ENCODE measurements around the gene LIN28B. TPM values are rescaled to one million over a fixed set of nuclear protein-coding genes. Genes with fewer than 3 reads are reported as not detected.

The LIN28B gene
- total and polyA plus RNA-seq, 4 donors: 2.8 TPM; not detected in 3

DNA sequence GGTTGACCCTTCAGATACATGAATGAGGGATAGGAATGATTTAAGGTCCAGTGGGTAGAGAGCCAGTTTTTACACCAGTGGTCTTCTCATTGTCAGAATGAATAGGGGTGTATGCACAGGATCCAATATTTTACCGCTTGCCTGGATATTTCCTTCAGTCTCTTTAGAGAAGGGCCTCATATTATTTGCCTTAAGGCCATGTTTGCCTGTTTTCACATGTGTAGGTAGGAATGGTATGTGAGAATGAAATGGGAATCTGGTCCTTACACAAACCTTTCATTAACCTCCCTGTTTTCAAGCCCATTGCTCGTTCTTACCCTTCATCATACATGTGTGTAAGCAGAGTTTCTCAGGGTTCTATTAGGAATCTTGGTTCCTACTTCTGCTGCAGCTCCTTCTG is 62.4 kb downstream of the LIN28B start:
- Histone ChIP-seq H3K4me3 (ENCODE audit: low read depth in 1 of 3, low read length in 3 of 3) (no peak overlapping the region), H3K9me3 (ENCODE audit: control insufficient read depth in 4 of 4, low read length in 3 of 4) (no peaks in the 10 kb centered on the region), H3K36me3 (ENCODE audit: control insufficient read depth in 4 of 4, insufficient read depth in 3 of 4, low read depth in 1 of 4, low read length in 3 of 4) (no peaks in the 10 kb centered on the region), H3K9ac (ENCODE audit: low read depth in 1 of 2, low read length in 2 of 2) (no peak overlapping the region), H3K27me3 (ENCODE audit: control insufficient read depth in 4 of 4, insufficient read depth in 4 of 4, low read length in 3 of 4) (no peaks in the 10 kb centered on the region), H3K4me1 (ENCODE audit: control insufficient read depth in 4 of 4, insufficient read depth in 4 of 4, low read length in 3 of 4) (no peaks in the 10 kb centered on the region), H3K27ac (ENCODE audit: low read depth in 1 of 2, low read length in 2 of 2) (no peak overlapping the region)
- WGBS: 78% methylated on average over 2 of the region's 2 CpGs
- no peak for DNase-seq (ENCODE audit: low spot score)
- TF ChIP-seq HNF4G (IDR thresholded peaks at IDR 0.05) (no peak), JUND (IDR thresholded peaks at IDR 0.05) (no peak), SP1 (IDR thresholded peaks at IDR 0.05) (no peak), NR2F2 (IDR thresholded peaks at IDR 0.05) (no peak), GABPA (IDR thresholded peaks at IDR 0.05 in 1 of 2, conservative IDR thresholded peaks at IDR 0.05 in 1 of 2) (no peak), HNF4A (conservative IDR thresholded peaks at IDR 0.05) (no peak), RXRA (IDR thresholded peaks at IDR 0.05) (no peak), TAF1 (conservative IDR thresholded peaks at IDR 0.05) (no peak), RAD21 (IDR thresholded peaks at IDR 0.05) (no peak)
- TF ChIP-seq, protein P1, sequence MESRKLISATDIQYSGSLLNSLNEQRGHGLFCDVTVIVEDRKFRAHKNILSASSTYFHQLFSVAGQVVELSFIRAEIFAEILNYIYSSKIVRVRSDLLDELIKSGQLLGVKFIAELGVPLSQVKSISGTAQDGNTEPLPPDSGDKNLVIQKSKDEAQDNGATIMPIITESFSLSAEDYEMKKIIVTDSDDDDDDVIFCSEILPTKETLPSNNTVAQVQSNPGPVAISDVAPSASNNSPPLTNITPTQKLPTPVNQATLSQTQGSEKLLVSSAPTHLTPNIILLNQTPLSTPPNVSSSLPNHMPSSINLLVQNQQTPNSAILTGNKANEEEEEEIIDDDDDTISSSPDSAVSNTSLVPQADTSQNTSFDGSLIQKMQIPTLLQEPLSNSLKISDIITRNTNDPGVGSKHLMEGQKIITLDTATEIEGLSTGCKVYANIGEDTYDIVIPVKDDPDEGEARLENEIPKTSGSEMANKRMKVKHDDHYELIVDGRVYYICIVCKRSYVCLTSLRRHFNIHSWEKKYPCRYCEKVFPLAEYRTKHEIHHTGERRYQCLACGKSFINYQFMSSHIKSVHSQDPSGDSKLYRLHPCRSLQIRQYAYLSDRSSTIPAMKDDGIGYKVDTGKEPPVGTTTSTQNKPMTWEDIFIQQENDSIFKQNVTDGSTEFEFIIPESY (IDR thresholded peaks at IDR 0.05): no peak
- TF ChIP-seq, protein P2, sequence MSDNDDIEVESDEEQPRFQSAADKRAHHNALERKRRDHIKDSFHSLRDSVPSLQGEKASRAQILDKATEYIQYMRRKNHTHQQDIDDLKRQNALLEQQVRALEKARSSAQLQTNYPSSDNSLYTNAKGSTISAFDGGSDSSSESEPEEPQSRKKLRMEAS (IDR thresholded peaks at IDR 0.05): no peak
- TF ChIP-seq, protein P3, sequence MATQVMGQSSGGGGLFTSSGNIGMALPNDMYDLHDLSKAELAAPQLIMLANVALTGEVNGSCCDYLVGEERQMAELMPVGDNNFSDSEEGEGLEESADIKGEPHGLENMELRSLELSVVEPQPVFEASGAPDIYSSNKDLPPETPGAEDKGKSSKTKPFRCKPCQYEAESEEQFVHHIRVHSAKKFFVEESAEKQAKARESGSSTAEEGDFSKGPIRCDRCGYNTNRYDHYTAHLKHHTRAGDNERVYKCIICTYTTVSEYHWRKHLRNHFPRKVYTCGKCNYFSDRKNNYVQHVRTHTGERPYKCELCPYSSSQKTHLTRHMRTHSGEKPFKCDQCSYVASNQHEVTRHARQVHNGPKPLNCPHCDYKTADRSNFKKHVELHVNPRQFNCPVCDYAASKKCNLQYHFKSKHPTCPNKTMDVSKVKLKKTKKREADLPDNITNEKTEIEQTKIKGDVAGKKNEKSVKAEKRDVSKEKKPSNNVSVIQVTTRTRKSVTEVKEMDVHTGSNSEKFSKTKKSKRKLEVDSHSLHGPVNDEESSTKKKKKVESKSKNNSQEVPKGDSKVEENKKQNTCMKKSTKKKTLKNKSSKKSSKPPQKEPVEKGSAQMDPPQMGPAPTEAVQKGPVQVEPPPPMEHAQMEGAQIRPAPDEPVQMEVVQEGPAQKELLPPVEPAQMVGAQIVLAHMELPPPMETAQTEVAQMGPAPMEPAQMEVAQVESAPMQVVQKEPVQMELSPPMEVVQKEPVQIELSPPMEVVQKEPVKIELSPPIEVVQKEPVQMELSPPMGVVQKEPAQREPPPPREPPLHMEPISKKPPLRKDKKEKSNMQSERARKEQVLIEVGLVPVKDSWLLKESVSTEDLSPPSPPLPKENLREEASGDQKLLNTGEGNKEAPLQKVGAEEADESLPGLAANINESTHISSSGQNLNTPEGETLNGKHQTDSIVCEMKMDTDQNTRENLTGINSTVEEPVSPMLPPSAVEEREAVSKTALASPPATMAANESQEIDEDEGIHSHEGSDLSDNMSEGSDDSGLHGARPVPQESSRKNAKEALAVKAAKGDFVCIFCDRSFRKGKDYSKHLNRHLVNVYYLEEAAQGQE (IDR thresholded peaks at IDR 0.05): no peak
- TF ChIP-seq, protein P4, sequence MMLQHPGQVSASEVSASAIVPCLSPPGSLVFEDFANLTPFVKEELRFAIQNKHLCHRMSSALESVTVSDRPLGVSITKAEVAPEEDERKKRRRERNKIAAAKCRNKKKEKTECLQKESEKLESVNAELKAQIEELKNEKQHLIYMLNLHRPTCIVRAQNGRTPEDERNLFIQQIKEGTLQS (IDR thresholded peaks at IDR 0.05): no peak

DNA sequence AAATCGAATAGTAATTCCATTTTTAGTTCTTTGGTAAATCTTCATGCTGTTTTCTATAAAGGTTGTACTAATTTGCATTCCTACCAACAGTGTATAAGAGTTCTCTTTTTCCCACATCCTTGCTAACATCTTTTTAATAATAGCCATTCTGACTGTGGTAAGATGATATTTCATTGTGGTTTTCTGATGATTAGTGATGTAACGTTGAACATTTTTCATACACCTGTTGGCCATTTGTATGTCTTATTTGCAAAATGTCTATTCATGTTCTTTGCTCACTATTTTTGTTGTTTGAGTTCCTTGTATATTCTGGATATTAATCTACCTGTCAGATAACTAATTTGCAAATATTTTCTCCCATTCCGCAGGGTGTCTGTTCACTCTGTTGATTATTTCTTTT is 64.5 kb downstream of the LIN28B start:
- DNase-seq (ENCODE audit: low spot score): no peak
- WGBS: 75% methylated on average over 3 of the region's 3 CpGs

More for the DNA sequence above, 64.5 kb downstream of the LIN28B start:
- Histone ChIP-seq H3K4me1 (ENCODE audit: control insufficient read depth in 4 of 4, insufficient read depth in 4 of 4, low read length in 3 of 4) (no peaks in the 10 kb centered on the region), H3K27ac (ENCODE audit: low read depth in 1 of 2, low read length in 2 of 2) (no peak overlapping the region), H3K4me3 (ENCODE audit: low read depth in 1 of 3, low read length in 3 of 3) (no peak overlapping the region), H3K9ac (ENCODE audit: low read depth in 1 of 2, low read length in 2 of 2) (no peak overlapping the region), H3K27me3 (ENCODE audit: control insufficient read depth in 4 of 4, insufficient read depth in 4 of 4, low read length in 3 of 4) (no peaks in the 10 kb centered on the region), H3K36me3 (ENCODE audit: control insufficient read depth in 4 of 4, insufficient read depth in 3 of 4, low read depth in 1 of 4, low read length in 3 of 4) (no peaks in the 10 kb centered on the region), H3K9me3 (ENCODE audit: control insufficient read depth in 4 of 4, low read length in 3 of 4) (no peaks in the 10 kb centered on the region)
- TF ChIP-seq FOXA1 (IDR thresholded peaks at IDR 0.05): no peak
- TF ChIP-seq YY1 (IDR thresholded peaks at IDR 0.05): no peak
- no peak for TF ChIP-seq RAD21 (IDR thresholded peaks at IDR 0.05)
- TF ChIP-seq FOXA2 (IDR thresholded peaks at IDR 0.05): no peak
- TF ChIP-seq HNF4G (IDR thresholded peaks at IDR 0.05): no peak
- TF ChIP-seq, protein P3 (IDR thresholded peaks at IDR 0.05): no peak
- TF ChIP-seq, protein P5, sequence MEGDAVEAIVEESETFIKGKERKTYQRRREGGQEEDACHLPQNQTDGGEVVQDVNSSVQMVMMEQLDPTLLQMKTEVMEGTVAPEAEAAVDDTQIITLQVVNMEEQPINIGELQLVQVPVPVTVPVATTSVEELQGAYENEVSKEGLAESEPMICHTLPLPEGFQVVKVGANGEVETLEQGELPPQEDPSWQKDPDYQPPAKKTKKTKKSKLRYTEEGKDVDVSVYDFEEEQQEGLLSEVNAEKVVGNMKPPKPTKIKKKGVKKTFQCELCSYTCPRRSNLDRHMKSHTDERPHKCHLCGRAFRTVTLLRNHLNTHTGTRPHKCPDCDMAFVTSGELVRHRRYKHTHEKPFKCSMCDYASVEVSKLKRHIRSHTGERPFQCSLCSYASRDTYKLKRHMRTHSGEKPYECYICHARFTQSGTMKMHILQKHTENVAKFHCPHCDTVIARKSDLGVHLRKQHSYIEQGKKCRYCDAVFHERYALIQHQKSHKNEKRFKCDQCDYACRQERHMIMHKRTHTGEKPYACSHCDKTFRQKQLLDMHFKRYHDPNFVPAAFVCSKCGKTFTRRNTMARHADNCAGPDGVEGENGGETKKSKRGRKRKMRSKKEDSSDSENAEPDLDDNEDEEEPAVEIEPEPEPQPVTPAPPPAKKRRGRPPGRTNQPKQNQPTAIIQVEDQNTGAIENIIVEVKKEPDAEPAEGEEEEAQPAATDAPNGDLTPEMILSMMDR (IDR thresholded peaks at IDR 0.05; ENCODE audit: low read depth, low read length, missing input control): no peak
